T1000 (cell line): Measurements from ENCODE around the gene CRKL.
"Not testable (repeated sequence)": the region's sequence is repeated elsewhere in the genome, so short reads cannot be mapped to it uniquely, and the experiment has no call there.

ENCODE experiments used
- DNase-seq: peaks from one replicate; lab custom pipeline; 2025; ENCODE audit warnings: mixed read lengths; lab: John Stamatoyannopoulos, UW

The CRKL gene

GRCh38 chr22:20966883-20967696 lies 49.9 kb downstream of the CRKL start, which contains the start of gene AIFM3:
Gene AIFM3 (plus strand): TSS chr22:20967255. CDS start chr22:20967945, 690 bp downstream.
- DNase-seq, result no peak

- no peak for DNase-seq
Observed at GRCh38 chr22:20967697-20968211, 50.5 kb downstream of the CRKL start.

- no peak for DNase-seq
Observed at GRCh38 chr22:20968281-20968977, 51.2 kb downstream of the CRKL start.

- no peak for DNase-seq
Observed at GRCh38 chr22:20970939-20971657, 53.9 kb downstream of the CRKL start.

GRCh38 chr22:20972014-20972694 lies 54.9 kb downstream of the CRKL start:
- not testable (repeated sequence) for DNase-seq

GRCh38 chr22:20972933-20973577 lies 55.8 kb downstream of the CRKL start:
- no peak for DNase-seq

DNA sequence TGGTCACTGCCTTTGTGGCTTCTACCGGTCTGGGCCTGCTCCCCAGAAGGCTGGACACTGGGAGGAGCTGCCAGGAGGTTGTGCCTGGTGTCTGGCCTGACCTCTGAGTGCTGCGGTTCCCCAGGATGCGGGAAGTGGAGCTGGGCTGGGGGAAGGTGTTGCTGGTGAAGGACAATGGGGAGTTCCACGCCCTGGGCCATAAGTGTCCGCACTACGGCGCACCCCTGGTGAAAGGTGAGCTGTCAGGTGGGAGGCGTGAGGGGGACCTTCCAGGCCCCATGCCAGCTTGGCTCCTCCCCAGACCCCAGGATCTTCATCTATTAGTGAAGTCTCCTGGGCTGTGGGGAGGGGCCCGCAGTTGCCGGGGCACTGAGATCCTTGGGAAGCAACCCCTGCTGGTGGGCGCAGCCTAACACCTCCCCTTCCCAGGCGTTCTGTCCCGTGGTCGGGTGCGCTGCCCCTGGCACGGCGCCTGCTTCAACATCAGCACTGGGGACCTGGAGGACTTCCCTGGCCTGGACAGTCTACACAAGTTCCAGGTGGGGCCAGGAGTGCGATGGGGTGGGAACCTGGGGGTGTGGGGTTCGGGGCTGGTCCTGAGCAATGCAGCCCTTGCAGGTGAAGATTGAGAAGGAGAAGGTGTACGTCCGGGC lies 56.6 kb downstream of the CRKL start:
- no peak for DNase-seq

DNA sequence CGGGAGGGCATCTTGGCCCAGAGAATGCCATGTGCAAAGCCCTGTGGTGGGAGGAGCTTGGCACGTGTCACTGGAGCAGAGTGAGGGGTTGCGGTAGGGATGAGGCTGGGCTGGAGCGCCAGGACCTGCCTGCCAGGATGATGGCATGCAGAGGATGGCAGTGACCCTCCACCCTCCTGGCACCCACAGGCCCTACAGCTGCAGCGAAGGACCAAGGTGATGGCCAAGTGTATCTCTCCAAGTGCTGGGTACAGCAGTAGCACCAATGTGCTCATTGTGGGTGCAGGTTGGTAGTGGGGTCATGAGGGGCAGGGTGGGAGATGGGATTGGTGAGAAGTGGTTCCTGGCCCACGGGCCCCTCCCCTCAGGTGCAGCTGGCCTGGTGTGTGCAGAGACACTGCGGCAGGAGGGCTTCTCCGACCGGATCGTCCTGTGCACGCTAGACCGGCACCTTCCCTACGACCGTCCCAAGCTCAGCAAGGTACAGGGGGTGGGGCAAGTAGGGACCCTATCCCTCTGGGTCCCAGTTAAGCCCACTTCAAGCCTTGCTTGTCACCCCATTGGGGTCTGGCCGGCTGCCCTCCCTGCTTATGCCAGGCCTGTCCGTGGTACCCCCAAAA lies 57.2 kb downstream of the CRKL start:
- DNase-seq, result no peak

- no peak for DNase-seq
Observed at GRCh38 chr22:20975541-20976290, 58.5 kb downstream of the CRKL start.

GRCh38 chr22:20976291-20976877 lies 59.2 kb downstream of the CRKL start:
- no peak for DNase-seq

- DNase-seq, result no peak
Observed at GRCh38 chr22:20977019-20977418, 59.8 kb downstream of the CRKL start.

DNA sequence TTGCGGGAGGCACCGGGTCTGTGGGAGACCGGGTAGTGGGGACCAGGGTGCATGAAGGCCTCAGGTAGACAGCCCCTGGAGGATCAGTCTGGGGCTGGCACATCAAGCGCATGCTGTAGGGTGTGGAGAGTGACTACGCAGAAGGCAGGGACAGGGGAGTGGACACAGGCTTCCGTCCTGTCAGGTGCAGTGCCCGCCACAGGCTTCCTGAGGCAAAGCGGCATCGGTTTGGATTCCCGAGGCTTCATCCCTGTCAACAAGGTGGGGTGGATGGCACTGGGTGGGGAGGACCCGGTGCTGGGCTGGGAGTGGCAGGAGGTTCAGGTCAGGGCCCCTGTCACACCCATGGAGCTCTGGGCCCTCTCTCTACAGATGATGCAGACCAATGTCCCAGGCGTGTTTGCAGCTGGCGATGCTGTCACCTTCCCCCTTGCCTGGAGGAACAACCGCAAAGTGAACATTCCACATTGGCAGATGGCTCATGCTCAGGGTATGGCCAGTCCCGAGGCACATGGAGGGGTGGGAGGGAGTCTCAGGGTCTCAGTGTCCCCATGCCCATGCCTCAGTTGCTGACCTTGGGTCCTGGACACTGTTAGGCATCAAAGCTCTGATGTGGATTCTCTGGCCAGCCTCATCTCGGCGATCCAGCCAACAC lies 60.4 kb downstream of the CRKL start:
- no peak for DNase-seq

- DNase-seq, result no peak
Observed at GRCh38 chr22:20978419-20978818, 61.2 kb downstream of the CRKL start.

GRCh38 chr22:20979243-20979809 lies 62.1 kb downstream of the CRKL start:
- DNase-seq, result peak; percentile 42

GRCh38 chr22:20979940-20980453 lies 62.8 kb downstream of the CRKL start:
- no peak for DNase-seq

- DNase-seq, result no peak
Observed at GRCh38 chr22:20980523-20980922, 63.3 kb downstream of the CRKL start.

DNA sequence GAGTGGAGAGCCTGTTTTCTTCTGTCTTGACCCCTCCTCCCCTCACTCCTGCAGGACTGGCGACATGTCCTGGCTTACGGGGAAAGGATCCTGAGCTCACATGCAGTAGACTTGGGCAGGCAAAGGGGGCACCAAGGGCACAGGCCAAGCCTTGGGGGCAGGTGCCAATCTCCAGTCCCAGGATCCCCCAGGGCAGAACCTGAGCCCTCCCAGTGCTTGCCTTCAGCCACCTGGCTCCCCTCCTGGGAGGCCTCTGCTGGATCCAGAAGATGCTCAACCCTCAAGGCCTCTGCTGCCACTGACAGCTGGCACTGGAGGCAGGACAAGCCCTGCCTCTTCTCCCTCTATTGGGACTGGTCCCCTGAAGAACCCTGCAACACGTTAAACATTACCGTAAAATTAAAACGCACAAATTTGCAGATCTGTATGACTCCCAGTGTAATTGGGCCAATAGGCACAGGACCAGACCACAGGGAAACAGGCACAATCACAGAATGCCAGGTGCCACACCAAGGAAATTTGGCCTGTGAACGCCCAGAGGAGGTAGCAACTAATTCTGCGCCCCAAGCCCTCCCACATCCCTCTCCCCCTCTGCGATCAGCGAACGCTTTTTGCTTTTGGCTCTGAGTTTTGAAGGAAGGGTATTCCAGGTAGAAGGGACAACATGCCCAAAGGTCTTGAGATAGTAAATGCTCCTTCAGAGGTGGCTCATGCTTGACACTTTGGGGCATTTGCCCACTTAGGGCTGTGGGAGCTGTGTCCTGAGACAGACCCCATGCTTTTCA lies 63.9 kb downstream of the CRKL start:
- DNase-seq, result no peak
